Measurements from ENCODE around the gene P2RX3.

P2RX3 gene

DNA sequence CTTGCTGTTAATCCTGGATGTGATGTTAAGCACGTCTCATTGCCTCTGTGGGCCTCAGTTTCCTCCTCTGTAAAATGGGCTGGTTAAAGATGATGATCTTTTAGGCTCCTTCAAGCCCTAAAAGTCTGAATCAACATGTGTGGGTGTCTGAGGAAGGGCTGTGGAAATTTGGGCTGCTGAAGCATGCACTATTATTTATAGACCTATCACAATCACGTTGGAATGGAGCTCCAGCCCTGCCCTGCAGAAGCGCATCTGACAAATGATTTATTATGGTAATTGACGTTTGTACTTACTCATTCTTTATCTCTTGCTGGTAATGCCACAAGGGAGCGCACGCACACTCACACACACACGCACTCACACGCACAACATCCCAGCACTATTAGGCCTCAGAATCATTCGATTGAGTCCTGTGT lies 20.4 kb downstream of the P2RX3 start:
- Histone ChIP-seq H3K9me2 (ENCODE audit: low read depth, low read length) (no peaks in the 10 kb centered on the region), H3K27ac (ENCODE audit: low read depth, low read length, poor library complexity, severe bottlenecking) (no peak overlapping the region)

DNA sequence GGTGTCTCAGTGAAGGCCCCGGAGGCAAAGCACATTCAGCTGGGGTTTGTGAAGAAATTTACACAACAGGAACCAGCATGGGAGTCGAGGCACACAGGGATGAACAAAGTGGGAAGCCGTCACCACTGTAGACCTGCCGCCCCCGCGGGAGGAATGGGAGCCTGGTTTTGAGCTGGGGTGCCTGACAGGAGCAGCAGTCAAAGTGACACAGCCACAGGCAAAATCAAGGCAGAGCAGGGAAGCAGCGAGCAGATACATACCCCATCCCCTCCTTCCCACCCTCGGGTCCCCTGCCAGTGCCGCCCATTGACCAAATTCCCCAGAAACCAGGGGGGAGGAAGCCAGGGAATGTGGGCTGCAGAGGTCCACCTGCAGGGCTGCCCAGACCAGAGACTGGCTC lies 20.8 kb downstream of the P2RX3 start:
- H3K27me3 ChIP-seq (ENCODE audit: insufficient read depth, low read length) = no peaks in the 10 kb centered on the region
- no peaks in the 10 kb centered on the region for H3K4me1 ChIP-seq (ENCODE audit: insufficient read depth, low read length, severe bottlenecking)
- no peaks in the 10 kb centered on the region for H4K20me1 ChIP-seq (ENCODE audit: insufficient read depth, low read length)
- no peak overlapping the region for H2AFZ ChIP-seq (ENCODE audit: low read length)
- no peaks in the 10 kb centered on the region for H3K9me3 ChIP-seq (ENCODE audit: low read length)
- no peak for TF ChIP-seq EZH2 (IDR thresholded peaks at IDR 0.05; ENCODE audit: borderline replicate concordance, low read length)
- TF ChIP-seq, protein P1, sequence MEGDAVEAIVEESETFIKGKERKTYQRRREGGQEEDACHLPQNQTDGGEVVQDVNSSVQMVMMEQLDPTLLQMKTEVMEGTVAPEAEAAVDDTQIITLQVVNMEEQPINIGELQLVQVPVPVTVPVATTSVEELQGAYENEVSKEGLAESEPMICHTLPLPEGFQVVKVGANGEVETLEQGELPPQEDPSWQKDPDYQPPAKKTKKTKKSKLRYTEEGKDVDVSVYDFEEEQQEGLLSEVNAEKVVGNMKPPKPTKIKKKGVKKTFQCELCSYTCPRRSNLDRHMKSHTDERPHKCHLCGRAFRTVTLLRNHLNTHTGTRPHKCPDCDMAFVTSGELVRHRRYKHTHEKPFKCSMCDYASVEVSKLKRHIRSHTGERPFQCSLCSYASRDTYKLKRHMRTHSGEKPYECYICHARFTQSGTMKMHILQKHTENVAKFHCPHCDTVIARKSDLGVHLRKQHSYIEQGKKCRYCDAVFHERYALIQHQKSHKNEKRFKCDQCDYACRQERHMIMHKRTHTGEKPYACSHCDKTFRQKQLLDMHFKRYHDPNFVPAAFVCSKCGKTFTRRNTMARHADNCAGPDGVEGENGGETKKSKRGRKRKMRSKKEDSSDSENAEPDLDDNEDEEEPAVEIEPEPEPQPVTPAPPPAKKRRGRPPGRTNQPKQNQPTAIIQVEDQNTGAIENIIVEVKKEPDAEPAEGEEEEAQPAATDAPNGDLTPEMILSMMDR (IDR thresholded peaks at IDR 0.05; ENCODE audit: low read length) = no peak
- H3F3A ChIP-seq (ENCODE audit: insufficient read depth, low read length) = no peaks in the 10 kb centered on the region
- H3K9ac ChIP-seq (ENCODE audit: low read length) = no peak overlapping the region
- H3K9me2 ChIP-seq (ENCODE audit: low read depth, low read length) = no peaks in the 10 kb centered on the region
- H3K4me2 ChIP-seq (ENCODE audit: low read length) = no peak overlapping the region
- H3K79me2 ChIP-seq (ENCODE audit: insufficient read depth, low read length) = no peaks in the 10 kb centered on the region
- H3K27ac ChIP-seq (ENCODE audit: low read depth, low read length, poor library complexity, severe bottlenecking) = no peak overlapping the region
- H3K36me3 ChIP-seq (ENCODE audit: insufficient read depth, low read length) = no peaks in the 10 kb centered on the region
- no peak overlapping the region for H3K4me3 ChIP-seq (ENCODE audit: low read depth, low read length, poor library complexity, severe bottlenecking)

More for the DNA sequence above, 20.4 kb downstream of the P2RX3 start:
- no peaks in the 10 kb centered on the region for H4K20me1 ChIP-seq (ENCODE audit: insufficient read depth, low read length)
- H3K4me1 ChIP-seq (ENCODE audit: insufficient read depth, low read length, severe bottlenecking) = no peaks in the 10 kb centered on the region
- no peak overlapping the region for H3K4me3 ChIP-seq (ENCODE audit: low read depth, low read length, poor library complexity, severe bottlenecking)
- H2AFZ ChIP-seq (ENCODE audit: low read length) = no peak overlapping the region
- H3K9ac ChIP-seq (ENCODE audit: low read length) = no peak overlapping the region
- H3K36me3 ChIP-seq (ENCODE audit: insufficient read depth, low read length) = no peaks in the 10 kb centered on the region
- H3F3A ChIP-seq (ENCODE audit: insufficient read depth, low read length) = no peaks in the 10 kb centered on the region
- no peaks in the 10 kb centered on the region for H3K79me2 ChIP-seq (ENCODE audit: insufficient read depth, low read length)
- no peak overlapping the region for H3K4me2 ChIP-seq (ENCODE audit: low read length)
- H3K9me3 ChIP-seq (ENCODE audit: low read length) = no peaks in the 10 kb centered on the region
- H3K27me3 ChIP-seq (ENCODE audit: insufficient read depth, low read length) = no peaks in the 10 kb centered on the region
- TF ChIP-seq, protein P1 (IDR thresholded peaks at IDR 0.05; ENCODE audit: low read length) = no peak
- no peak for TF ChIP-seq EZH2 (IDR thresholded peaks at IDR 0.05; ENCODE audit: borderline replicate concordance, low read length)

DNA sequence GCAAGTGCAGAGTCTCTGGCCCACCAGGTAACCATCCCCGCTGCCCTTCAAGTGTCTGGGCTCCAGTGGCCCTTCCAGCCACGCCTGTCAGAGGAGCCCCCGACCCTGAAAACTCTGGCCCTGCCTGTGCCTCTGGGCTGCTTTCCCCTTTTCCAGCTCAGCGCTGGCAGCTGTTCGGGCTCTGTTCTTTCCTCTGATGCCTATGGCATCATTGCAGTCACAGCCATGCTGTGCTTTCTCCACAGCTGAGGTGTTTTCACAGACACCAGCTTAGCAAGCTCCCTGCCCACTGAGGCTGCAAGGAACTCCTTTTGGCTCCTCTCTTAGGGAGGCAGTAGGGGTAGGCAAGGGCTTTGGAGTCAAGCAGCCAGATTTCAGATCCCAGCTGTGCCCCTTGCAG lies 21.2 kb downstream of the P2RX3 start:
- H3K4me1 ChIP-seq (ENCODE audit: insufficient read depth, low read length, severe bottlenecking) = no peaks in the 10 kb centered on the region
- H3K27ac ChIP-seq (ENCODE audit: low read depth, low read length, poor library complexity, severe bottlenecking) = no peak overlapping the region
- H3K4me3 ChIP-seq (ENCODE audit: low read depth, low read length, poor library complexity, severe bottlenecking) = no peak overlapping the region
- no peaks in the 10 kb centered on the region for H3K27me3 ChIP-seq (ENCODE audit: insufficient read depth, low read length)
- no peaks in the 10 kb centered on the region for H3F3A ChIP-seq (ENCODE audit: insufficient read depth, low read length)
- H3K79me2 ChIP-seq (ENCODE audit: insufficient read depth, low read length) = no peaks in the 10 kb centered on the region
- no peaks in the 10 kb centered on the region for H3K36me3 ChIP-seq (ENCODE audit: insufficient read depth, low read length)
- H3K9me3 ChIP-seq (ENCODE audit: low read length) = no peaks in the 10 kb centered on the region
- H3K4me2 ChIP-seq (ENCODE audit: low read length) = no peak overlapping the region
- H3K9ac ChIP-seq (ENCODE audit: low read length) = no peak overlapping the region
- H4K20me1 ChIP-seq (ENCODE audit: insufficient read depth, low read length) = no peaks in the 10 kb centered on the region
- H3K9me2 ChIP-seq (ENCODE audit: low read depth, low read length) = no peaks in the 10 kb centered on the region
- H2AFZ ChIP-seq (ENCODE audit: low read length) = no peak overlapping the region
- TF ChIP-seq, protein P1 (IDR thresholded peaks at IDR 0.05; ENCODE audit: low read length) = no peak
- no peak for TF ChIP-seq EZH2 (IDR thresholded peaks at IDR 0.05; ENCODE audit: borderline replicate concordance, low read length)
